GM06990 (cell line): Measurements from ENCODE around the gene INO80D.

Source experiments
- DNase-seq: peaks from one replicate; pipeline ENCODE4 v3.0.0-alpha.2; 2011; ENCODE audit not compliant: insufficient read length; ENCODE audit errors: extremely low read depth
- H3K27me3 ChIP-seq: replicated peaks from 2 replicates; pipeline ENCODE4 v1.6.0; 2011; ENCODE audit warnings: low read length; ENCODE audit not compliant: control insufficient read depth, insufficient read depth
- H3K36me3 ChIP-seq: 2 replicates; pipeline ENCODE4 v1.5.1; 2011; ENCODE audit warnings: low read length; ENCODE audit not compliant: control insufficient read depth, insufficient read depth
- H3K4me3 ChIP-seq: replicated peaks from 2 replicates; pipeline ENCODE4 v1.5.1; 2011; ENCODE audit warnings: low read depth, mild to moderate bottlenecking, control low read depth, low read length
- CTCF ChIP-seq: IDR thresholded peaks from 2 replicates; pipeline ENCODE4 v1.5.1; 2011; ENCODE audit warnings: low read length, control low read depth, mild to moderate bottlenecking, inconsistent platforms; ENCODE audit not compliant: insufficient read depth, poor library complexity, severe bottlenecking

The INO80D gene

GRCh38 chr2:206115026-206115578 is 29.1 kb upstream of the INO80D start:
- no peak overlapping the region for H3K4me3 ChIP-seq
- no peaks in the 10 kb centered on the region for H3K27me3 ChIP-seq
- no peak for DNase-seq
- H3K36me3 ChIP-seq: peaks cover 4% of the 10 kb centered on the region
- TF ChIP-seq CTCF: no peak

- Histone ChIP-seq H3K27me3 (no peaks in the 10 kb centered on the region), H3K36me3 (peaks cover 2% of the 10 kb centered on the region; the same call in 1 of the 2 replicates), H3K4me3 (no peak overlapping the region)
- no peak for DNase-seq
- no peak for TF ChIP-seq CTCF
These were observed 27.0 kb upstream of the INO80D start for GRCh38 chr2:206112846-206113547.

- no peak for TF ChIP-seq CTCF
- Histone ChIP-seq H3K27me3 (no peaks in the 10 kb centered on the region), H3K4me3 (no peak overlapping the region), H3K36me3 (peaks cover 2% of the 10 kb centered on the region; the same call in 1 of the 2 replicates)
- no peak for DNase-seq
These were observed 26.1 kb upstream of the INO80D start for GRCh38 chr2:206112108-206112507.

- H3K4me3 ChIP-seq: no peak overlapping the region
- DNase-seq: no peak
- H3K36me3 ChIP-seq: no peaks in the 10 kb centered on the region
- no peaks in the 10 kb centered on the region for H3K27me3 ChIP-seq
- TF ChIP-seq CTCF: no peak
These were observed 22.7 kb upstream of the INO80D start for GRCh38 chr2:206108713-206109112.

- TF ChIP-seq CTCF: no peak
- no peaks in the 10 kb centered on the region for H3K27me3 ChIP-seq
- H3K36me3 ChIP-seq: no peaks in the 10 kb centered on the region
- H3K4me3 ChIP-seq: no peak overlapping the region
- no peak for DNase-seq
These were observed 19.6 kb upstream of the INO80D start for GRCh38 chr2:206105541-206105940.
